GM19351 (cell line): Measurements from ENCODE around the gene ADPRHL1.

ENCODE experiments used
- ATAC-seq: cut with Tn5 transposase; IDR thresholded peaks from one replicate; pipeline ENCODE4 v1.9.1; 2021; ENCODE audit warnings: mild to moderate bottlenecking, moderate library complexity; ENCODE audit not compliant: unreplicated experiment

Gene ADPRHL1

DNA sequence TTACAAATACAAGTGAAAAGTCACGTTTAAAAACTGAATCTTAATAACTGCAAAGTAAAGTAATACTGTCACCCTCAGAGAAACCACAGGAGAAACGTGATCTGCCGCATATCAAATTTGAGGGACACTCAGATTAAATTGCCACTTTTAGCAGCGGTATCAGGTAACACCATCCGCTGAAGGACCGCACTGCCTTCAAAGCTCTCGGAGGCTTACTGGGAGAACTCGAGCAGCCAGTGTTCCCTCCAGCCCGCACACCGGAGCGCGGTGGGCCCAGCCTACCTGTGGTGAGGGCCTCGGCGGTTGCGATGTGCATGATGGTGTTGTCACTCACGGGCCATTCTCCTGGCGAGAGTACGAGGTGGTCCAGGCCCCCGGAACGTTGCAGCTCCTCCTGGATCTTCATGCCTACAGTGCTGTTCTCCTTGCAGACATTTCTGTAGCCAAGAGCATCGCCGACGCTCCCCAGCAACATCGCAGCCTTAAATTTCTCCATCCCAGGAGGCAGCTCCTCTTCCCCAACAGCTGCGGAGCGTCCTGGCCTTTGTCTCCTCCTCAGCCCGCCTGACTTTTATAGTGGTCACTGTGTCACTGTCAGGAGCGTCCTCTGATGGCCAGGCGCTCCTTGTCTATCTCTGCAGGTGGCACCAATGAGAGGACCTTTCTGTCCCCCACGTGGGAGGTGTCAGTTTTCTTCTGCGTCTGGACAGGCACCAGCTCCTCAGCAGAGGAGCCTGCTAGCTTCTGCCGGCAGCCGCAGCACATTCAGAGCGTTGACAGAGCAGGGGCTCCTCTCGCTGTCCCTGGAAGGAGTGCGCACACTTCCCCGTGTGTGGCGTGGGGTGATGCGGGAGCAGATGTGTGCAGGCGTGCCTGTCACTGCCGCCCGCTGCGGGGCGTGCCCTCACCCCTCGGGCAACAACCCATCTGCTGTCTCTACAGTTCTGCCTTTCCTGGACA is at the start of gene ADPRHL1:
Gene ADPRHL1 (minus strand): TSS at position 547 of the 960 bp plus-strand sequence. CDS start 51 bp downstream, at position 496.
- ATAC-seq, result no peak

DNA sequence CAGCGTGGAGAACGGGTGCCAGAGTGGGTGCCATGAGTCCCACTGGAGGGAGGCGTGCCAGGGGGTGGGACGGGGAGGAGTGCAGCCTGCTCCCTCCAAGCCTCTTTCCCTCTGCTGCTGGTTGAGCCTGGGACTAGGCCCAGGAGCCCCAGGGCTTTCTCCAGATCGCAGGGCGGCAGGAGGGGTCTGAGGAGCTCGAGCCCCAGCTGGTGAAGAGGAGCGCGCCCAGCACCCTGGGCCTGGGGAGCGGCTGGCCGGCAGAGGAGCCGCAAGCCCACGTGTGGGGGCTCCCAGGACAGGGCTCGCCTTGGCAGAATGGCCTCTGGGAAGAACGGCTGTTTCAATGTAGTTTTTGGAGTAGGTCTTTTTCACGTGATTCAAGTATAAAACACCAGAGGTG is 49.4 kb upstream of the ADPRHL1 start:
- ATAC-seq, result no peak

DNA sequence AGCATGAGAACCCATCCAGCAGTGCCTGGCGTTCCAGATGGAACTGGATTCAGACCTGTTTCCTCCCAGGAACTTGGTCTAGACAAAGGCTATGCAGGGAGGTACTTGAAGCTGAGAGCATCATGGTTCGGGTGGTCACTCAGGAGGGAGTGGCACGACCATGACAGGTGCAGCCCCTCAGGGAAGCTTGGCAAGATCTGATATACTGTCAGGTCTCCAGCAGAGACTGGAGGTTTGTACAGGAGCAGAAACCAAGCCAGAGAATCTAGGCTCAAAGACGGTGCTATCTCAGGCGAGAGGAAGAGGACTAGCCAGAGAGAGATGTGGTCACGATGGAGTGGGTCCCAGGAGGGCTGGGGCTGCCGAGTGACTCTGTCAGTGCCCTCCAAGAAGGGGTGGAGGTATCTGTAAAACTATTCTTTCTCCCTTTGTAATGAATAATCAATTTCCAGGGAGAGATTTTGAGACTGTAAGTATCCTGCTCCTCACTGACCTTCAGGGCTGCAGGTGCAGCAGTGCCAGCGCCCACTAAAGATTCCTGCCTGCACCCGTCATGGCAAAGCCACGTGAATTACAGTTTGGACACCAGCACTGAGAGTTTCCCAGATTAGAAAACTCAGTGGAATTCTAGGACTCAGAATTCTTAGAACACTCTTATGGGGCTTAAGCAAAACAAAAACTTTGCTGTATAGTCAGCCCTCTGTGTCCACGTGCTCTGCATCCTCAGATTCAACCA is 47.4 kb upstream of the ADPRHL1 start:
- no peak for ATAC-seq

DNA sequence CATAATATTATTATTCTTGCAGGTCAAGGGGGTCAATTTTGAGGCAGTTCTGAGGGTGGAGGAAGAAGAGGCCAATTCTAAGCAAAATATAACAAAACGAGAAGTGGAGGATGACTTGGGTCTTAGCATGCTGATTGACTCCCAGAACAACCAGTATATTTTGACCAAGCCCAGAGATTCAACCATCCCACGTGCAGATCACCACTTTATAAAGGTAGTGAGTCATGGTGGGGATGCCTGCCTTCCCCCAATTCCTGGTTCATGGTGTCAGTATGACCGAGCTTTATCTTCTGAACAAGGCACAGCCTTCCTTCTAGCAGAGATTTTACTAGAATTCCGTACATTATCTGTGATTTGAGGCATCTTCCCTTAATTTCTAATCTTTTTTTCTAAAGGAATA is 46.6 kb upstream of the ADPRHL1 start:
- ATAC-seq, result no peak

DNA sequence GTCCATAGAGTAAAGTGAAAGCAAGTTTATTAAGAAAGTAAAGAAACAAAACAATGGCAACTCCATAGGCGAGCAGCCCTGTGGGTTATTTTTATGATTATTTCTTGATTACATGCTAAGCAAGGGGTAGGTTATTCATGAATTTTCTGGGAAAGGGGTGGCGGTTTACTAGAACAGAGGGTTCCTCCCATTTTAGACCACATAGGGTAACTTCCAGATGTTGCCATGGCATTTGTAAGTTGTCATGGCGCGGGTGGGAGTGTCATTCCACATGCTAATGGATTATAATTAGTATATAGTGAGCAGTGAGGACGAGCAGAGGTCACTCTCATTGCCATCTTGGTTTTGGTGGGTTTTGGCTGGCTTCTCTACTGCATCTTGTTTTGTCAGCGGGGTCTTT is 45.6 kb upstream of the ADPRHL1 start:
- ATAC-seq, result no peak

DNA sequence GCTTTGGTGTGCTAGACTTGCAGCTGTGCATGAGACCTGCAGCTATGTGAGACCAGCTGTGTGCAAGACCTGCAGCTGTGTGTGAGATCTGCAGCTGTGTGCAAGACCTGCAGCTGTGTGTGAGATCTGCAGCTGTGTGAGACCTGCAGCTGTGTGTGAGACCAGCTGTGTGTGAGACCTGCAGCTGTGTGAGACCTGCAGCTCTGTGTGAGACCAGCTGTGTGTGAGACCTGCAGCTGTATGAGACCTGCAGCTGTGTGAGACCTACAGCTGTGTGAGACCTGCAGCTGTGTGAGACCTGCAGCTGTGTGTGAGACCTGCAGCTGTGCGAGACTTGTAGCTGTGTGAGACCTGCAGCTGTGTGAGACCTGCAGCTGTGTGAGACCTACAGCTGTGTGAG is 43.9 kb upstream of the ADPRHL1 start:
- ATAC-seq, result no peak

DNA sequence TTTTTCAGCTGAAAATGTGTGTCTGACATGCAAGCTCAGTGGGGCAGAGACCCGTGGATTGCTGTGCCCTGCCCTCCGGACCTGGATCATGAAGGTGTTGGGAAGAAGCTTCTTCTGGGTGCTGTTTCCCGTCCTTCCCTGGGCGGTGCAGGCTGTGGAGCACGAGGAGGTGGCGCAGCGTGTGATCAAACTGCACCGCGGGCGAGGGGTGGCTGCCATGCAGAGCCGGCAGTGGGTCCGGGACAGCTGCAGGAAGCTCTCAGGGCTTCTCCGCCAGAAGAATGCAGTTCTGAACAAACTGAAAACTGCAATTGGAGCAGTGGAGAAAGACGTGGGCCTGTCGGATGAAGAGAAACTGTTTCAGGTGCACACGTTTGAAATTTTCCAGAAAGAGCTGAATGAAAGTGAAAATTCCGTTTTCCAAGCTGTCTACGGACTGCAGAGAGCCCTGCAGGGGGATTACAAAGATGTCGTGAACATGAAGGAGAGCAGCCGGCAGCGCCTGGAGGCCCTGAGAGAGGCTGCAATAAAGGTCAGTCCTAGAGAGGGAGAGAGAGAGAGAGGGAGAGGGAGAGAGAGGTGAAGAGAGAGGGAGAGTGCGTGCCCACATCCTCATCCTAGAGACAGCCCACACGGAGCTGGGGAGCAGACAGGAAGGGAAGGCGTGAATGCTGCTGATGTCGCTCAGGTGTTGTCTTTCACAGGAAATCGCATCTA is 42.4 kb upstream of the ADPRHL1 start:
- no peak for ATAC-seq

DNA sequence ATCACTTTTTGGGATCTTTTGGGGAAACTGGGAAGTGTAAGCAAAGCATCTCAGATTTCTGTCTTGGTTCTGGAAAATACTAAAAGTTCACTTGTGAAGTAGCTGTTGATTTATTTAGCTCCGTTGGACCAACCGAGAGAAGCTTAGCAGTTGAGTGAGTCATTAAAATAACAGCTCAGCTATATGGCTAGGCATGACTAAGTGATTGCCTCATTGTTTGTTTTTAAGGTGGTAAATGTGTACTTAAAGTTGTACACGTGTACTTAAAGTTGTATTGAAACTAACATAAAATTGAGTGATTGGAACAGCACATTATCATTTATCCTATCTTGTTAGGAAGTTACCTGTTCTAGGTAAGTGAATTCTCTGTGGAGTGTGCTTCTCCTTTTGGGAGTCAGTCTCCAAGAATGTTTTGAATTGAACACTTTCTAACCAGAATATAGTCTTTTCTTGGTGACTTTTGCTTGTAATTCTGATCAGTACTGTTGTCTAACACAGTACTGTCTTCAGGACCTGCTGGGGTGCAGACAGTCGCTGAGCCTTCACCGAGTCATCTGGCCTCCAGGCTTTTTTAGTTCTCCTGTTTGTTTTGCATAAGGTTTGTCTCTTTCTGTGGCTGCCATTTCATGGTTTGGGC is 40.1 kb upstream of the ADPRHL1 start:
- ATAC-seq, result peak; percentile 28

DNA sequence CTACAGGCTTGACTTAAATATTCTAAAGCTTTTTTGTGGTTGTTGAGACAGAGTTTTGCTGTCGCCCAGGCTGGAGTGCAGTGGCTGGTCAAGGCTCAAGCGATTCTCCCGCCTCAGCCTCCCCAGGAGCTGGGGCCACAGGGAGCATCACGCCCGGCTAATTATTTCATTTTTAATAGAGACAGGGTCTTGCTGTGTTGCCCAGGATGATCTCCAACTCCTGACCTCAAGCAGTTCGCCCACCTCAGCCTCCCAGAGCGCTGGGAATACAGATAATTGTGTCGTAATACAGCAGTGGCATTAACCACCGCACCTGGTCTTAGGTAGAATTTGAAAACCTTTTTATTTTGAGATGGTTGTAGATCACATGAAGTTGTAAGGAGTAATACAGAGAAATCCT is 38.7 kb upstream of the ADPRHL1 start:
- ATAC-seq, result no peak

DNA sequence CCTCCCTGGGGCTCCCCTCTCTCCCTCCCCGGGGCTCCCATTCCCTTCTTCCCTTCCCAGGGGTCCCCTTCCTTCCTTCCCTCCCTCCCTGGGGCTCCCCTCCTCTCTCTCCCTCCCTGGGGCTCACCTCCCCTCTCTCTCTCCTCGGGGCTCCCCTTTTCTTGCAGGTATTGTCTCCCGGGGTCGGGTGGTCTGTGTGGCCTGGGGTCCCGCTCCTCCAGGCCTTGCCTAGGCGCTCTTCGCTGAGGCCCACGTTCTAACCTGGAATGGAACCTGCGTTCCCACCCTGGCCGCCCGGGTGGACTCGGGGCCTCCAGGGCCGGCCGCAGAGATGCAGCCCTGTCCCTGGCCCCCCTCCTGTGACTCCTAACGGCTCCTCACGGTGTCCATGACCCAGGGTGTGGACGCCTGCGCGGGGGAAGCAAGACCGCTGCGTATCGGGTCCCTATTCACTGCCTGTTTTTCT is 38.2 kb upstream of the ADPRHL1 start:
- no peak for ATAC-seq

DNA sequence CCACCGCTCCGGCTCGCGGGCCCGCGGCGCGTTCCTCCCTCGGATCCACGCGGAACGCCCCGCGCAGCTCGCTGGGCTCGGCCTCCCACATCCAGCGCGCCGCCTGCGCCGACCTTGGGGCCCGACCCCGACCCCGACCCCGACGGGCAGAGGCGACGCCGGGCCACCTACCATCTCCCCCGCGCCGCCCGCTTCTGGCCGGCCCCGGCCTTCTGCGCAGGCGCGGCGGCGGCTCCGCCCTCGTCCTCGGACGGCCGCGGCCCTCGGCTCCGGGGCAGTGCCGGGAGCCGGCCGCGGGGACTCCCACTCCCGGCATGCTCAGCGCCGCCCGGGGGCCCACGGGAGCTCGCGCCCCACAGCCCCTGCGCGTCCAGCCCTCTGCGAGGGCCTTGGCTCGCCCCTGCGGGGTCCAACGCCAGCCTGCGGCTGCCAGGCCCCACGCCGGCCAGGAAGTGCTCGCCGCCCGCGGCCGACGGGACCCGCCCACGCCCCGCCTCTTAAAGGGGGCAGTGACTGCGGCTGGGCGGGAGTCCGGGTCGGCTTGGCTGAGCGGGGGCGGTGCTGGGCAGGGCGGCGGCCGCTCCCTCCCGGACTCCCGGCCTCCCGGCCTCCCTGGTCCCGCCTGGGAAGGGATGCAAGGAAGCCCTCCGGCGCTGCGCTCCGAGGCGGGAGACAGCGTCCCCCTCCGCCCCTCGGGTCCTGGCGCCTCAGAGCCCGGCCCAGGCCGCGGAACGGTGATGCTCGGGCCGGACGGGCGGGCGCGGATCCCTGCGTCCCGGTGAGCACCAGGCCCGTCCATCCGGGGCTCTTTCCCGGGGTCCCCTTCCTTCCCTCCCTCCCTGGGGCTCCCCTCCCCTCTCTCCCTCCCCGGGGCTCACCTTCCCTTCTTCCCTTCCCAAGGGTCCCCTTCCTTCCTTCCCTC is 37.5 kb upstream of the ADPRHL1 start, which contains the start of gene DCUN1D2:
Gene DCUN1D2 (minus strand): TSS at position 216 of the 922 bp plus-strand sequence. CDS start 42 bp downstream, at position 174.
- ATAC-seq, result peak; percentile 69

DNA sequence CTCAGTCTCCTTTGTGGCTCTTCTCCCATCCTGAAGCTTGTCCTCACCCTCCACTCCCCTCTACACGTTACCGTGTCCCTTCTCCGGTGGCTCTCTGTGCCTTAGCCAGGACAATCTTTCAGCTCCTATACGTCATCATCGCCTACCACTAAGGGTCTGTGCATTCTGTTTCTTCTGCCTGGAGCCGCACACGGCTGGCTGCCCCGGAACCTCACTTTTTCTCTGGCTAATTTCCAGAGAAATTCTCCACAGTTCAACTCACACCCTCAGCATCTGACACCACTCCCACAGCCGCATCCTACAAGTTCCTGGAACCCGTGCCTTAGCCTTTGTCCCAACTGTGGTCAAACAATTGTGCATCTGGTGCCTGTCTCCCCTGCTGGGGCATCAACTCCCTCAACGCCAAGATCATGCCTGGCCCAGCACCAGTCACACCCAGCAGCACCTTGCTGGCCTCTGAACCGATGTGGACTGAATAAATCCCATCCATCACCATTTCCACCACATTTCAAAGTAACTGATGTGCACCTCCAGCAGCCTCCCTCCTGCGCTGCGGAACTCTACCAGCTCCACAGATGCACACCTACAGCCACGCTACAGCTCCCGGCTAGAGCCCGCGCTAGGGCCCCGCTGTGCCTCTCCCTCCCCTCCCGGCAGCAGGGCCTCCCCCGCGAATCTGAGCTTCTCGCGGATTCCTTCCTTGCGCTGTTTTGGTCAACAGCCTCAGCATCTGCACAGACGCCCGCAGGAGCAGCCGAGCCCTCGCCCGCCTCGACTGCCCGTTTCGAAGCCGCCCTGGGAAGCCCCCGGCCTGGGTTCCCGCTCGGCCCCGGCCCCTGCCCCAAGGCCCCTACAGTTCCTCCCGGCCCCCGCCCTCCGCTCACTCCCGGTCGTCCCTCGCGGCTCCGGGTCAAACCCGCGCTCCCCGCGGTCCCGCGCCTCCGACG is 36.5 kb upstream of the ADPRHL1 start:
- peak; percentile 18 for ATAC-seq

DNA sequence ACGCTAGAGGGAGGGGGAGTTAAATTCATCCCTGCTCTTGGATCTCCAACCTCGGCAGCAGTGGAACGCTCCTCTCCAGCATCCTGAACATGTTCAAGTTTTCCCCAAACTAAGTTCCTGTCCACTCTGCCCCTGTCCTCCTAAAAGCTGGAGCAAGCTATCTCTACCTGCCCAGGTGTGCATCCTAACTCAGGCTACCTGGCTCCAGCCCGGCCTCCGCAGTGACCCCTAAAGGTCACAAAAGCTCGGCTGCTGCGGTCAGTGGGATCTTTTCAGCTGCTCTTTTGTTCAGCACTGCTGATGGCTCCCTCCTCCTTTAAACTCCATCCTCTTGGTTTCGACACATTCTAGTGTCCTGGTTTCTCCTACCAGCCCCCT is 35.9 kb upstream of the ADPRHL1 start:
- no peak for ATAC-seq

DNA sequence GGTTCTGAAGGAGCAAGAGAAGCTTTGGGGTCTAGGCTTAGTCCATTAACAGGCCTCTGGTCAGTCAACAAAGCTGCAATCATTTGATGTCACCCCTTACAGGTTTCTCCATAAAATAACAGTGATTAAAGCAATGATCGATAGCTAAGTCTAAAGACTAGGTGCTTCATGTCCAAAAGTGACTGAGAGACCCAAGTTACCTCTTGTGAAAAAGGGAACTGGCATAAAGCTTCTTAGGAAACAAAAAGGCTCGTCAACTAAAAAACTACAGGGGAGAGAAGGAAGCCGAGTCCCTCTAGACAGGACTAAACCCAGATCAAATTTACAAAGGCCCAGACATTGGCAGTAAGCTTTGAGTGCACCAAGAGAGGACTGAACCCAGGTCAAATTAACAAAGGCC is 35.0 kb upstream of the ADPRHL1 start:
- no peak for ATAC-seq

DNA sequence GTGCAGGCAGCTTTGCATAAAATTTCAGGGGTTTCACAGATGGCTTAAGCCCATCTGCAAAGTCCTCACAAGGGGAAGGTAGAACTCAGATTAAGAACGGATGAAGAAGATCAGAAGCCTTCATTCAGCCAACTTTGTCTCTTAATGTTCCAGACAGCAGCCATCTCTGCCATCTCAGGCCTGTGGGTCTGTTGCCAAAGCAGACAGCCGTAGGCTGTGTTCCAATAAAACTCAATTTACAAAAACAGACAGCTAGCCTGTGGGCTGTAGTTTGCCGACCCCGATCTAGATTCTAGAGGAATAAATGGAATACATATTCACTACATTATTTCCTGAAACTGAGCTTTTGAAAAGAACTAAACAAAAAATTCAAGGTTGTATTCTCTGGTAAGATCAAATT is 33.4 kb upstream of the ADPRHL1 start:
- no peak for ATAC-seq

DNA sequence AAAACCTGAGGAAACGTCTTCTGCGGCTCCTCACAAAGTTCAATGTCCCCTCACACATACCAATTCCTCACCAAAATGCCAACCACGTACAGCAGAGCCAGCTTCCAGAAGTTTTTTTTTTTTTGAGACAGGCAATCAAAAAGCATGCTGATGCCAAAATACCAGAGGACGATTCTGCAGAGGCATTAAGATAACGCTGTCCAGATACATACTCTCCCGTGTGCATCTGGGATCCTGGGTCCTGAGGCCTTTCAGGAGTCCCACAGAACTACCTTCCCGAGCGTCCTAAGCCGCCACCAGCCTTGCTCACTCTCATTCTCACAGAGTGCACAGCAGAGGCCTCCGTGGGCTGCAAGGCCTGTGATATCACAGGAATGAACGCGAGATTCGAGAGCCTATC is 32.3 kb upstream of the ADPRHL1 start:
- ATAC-seq, result no peak

DNA sequence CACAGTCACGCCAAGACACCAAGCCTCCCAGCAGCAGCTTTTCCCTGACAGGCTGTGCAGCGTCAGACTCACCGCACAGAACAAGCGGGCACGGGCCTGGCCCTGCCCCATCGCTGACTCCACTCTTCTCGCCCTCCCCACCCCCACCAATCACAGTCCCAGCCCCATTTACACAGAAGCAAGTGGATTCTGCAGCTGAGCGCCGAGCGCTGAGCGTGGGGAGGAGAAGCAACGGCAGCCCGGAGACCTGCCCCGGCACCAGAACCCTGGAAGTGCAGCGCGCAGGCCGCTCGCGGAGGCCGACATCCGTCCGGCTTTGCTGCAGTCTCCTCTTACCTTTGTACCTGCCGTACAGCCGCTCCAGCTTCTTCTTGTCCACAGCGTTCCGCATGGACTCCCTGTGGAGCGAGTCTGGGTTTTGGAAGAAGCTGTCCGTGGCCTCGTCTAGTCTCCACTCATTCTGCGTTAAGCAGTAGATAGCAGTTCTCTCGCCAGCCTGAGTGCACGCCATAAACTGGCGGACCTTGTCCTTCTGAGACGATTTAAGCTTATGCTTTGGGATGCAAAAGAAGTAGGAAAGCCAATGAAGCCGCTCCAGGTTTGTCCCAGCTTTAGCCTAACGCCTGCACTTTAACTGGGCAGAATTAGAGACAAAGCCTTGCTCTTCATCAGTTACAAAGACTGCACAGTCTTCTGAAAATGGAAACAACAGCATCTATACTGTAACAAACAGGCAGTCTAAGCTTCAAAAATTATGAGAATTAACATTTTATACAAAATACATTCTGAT is 30.4 kb upstream of the ADPRHL1 start:
- ATAC-seq, result no peak

DNA sequence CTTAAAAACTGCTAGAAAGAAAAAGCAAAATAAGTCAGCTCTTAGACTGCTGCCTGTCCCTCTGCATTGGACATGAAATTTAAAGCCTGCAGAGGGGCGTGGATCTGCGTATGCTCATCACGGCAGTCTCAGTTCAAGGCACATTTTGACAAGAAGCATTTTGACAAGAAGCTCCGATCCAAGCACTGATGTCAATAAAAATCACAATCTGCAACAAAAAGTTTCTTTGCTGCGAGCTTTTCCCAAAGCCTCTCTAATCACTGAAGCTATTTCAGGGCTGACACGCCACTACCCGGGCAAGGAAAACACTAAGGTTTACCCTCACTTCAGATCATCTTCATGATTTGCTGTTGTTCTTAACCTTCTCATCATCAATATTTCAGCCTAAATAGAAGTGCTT is 29.8 kb upstream of the ADPRHL1 start:
- ATAC-seq, result no peak
